ENCODE measurements around the gene RUNX1. TPM values are rescaled to one million over a fixed set of nuclear protein-coding genes. Genes with fewer than 3 reads are reported as not detected.

Gene RUNX1
- polyA plus RNA-seq, 1 experiment: 20.9 TPM

DNA sequence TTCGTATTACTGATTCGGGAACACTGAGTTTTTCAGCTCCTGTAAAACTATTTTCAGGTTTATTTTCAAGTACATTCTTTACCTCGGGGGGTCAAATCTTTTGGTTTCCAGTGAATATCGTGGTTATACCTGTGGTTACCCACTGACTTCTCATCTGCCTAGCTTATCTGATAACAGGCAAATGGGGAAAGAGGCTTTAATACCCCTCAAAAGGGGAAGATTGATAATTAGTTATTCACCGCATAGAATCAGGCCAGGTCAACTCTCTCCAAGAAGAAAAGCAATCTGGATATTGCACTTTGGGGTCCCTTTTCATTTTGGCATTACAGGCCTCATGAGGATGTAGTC, 23.0 kb downstream of the RUNX1 start:
- CTCF ChIA-PET: no interaction called here

DNA sequence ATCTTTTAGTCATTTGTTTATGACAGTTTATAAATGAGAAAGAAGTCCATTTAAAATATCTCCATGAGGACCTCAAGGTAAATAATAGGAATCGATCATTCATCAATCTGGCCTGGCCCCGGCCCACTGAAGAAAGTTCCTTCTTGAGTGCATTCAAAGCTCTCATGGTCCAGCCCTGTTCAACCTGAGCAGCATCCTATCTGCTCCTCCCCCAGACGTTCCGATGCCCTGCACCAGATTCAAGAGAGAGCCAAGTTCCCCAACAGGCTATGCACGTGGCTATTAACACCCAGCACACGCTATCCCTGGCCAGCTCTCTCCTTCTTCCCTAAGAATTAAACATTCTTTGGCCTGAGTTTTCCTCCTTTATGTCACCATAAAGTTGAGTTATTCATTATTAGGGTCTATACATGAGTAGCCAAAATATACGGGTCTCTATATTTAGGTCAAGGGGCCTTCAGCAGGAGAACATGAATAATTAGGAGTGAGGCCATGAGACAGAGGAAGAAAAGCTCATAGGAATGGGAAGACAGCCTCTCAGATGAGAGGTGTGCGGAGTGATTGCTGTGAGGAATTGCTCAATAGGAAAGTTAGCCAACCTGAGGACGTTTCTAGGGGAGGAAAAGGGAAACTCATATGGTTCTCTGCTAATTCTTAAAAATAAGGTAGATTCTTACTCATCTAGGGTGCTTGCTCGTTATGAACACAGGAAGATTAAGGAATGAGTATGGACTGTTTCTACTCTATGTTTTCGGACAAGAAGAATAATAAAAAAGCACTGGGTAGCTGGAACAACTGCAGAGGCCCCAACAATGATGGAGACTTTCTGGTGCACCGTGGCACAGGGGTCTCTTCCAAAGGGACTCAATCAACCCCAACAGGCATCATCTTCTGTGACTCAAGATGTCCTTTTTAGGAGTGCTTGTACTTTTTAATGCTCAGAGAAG, 23.6 kb downstream of the RUNX1 start:
- H3K9me3 ChIP-seq (ENCODE audit: control insufficient read depth, insufficient read depth, low read length): no peaks in the 10 kb centered on the region; the same call in 1 of the 2 replicates
- H3K27me3 ChIP-seq (ENCODE audit: control insufficient read depth, insufficient read depth, low read length): no peaks in the 10 kb centered on the region
- no peak overlapping the region for H3K27ac ChIP-seq (ENCODE audit: low read depth, low read length)
- TF ChIP-seq, protein P1, sequence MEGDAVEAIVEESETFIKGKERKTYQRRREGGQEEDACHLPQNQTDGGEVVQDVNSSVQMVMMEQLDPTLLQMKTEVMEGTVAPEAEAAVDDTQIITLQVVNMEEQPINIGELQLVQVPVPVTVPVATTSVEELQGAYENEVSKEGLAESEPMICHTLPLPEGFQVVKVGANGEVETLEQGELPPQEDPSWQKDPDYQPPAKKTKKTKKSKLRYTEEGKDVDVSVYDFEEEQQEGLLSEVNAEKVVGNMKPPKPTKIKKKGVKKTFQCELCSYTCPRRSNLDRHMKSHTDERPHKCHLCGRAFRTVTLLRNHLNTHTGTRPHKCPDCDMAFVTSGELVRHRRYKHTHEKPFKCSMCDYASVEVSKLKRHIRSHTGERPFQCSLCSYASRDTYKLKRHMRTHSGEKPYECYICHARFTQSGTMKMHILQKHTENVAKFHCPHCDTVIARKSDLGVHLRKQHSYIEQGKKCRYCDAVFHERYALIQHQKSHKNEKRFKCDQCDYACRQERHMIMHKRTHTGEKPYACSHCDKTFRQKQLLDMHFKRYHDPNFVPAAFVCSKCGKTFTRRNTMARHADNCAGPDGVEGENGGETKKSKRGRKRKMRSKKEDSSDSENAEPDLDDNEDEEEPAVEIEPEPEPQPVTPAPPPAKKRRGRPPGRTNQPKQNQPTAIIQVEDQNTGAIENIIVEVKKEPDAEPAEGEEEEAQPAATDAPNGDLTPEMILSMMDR (IDR thresholded peaks at IDR 0.05; ENCODE audit: low read depth, low read length): no peak
- CTCF ChIA-PET: no interaction called here
- no peak overlapping the region for H3K4me3 ChIP-seq (ENCODE audit: low read depth, low read length)
- no peak for DNase-seq (ENCODE audit: low read depth, low spot score)
- POLR2A ChIA-PET: interaction anchor here (0.6 kb wide), 1 partner anchor 22 kb away, joined by 5 read pairs; no protein-coding TSS in a partner anchor

More for the DNA sequence above, 23.0 kb downstream of the RUNX1 start:
- Histone ChIP-seq H3K4me3 (ENCODE audit: low read depth, low read length) (no peak overlapping the region), H3K9me3 (ENCODE audit: control insufficient read depth, insufficient read depth, low read length) (no peaks in the 10 kb centered on the region; the same call in 1 of the 2 replicates), H3K27me3 (ENCODE audit: control insufficient read depth, insufficient read depth, low read length) (no peaks in the 10 kb centered on the region), H3K27ac (ENCODE audit: low read depth, low read length) (no peak overlapping the region)
- DNase-seq (ENCODE audit: low read depth, low spot score): no peak
- POLR2A ChIA-PET: no interaction called here
- TF ChIP-seq, protein P1 (IDR thresholded peaks at IDR 0.05; ENCODE audit: low read depth, low read length): no peak

DNA sequence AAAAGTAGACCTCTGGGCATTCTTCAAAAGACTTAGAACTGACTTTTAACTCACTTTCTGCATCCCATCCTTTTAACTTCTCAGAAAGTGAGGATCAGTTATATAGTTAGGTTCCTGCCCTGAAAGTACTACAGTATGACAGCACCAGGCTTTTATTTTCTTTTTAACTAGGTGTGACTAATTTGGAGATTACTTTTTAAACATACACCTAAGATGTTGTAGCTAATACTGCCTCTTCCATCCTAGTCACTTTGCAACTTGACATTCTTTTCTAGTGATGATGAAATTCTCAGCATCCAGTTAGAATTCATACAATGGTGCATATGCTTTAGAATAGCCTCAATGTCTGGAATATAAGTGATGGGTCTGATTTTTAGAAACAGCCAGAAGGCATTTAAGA, 24.6 kb downstream of the RUNX1 start:
- ChIA-PET CTCF (no interaction called here), POLR2A (no interaction called here)
- Histone ChIP-seq H3K4me3 (ENCODE audit: low read depth, low read length) (no peak overlapping the region), H3K27me3 (ENCODE audit: control insufficient read depth, insufficient read depth, low read length) (no peaks in the 10 kb centered on the region), H3K9me3 (ENCODE audit: control insufficient read depth, insufficient read depth, low read length) (no peaks in the 10 kb centered on the region; the same call in 1 of the 2 replicates), H3K27ac (ENCODE audit: low read depth, low read length) (no peak overlapping the region)
- TF ChIP-seq, protein P1 (IDR thresholded peaks at IDR 0.05; ENCODE audit: low read depth, low read length): no peak
- no peak for DNase-seq (ENCODE audit: low read depth, low spot score)

DNA sequence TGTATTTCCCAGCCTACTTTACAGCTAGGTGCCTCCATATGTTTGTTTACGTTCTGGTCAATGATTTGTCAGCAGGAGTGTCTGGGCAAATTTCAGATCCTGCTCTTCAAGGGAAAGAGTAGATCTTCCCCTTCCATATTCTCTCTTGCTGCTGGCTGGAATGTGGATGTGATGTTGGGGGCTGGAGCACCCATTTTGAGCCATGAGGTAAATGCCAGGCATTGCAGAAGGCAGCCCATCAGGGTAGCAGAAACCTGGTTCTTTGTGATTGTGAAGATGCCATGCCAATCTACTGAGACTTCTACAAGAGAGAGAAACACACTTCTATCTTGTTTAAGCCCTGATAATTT, 25.1 kb downstream of the RUNX1 start:
- H3K27ac ChIP-seq (ENCODE audit: low read depth, low read length): no peak overlapping the region
- ChIA-PET POLR2A (no interaction called here), CTCF (no interaction called here)
- no peak overlapping the region for H3K4me3 ChIP-seq (ENCODE audit: low read depth, low read length)
- no peaks in the 10 kb centered on the region for H3K27me3 ChIP-seq (ENCODE audit: control insufficient read depth, insufficient read depth, low read length)
- TF ChIP-seq, protein P1 (IDR thresholded peaks at IDR 0.05; ENCODE audit: low read depth, low read length): no peak
- H3K9me3 ChIP-seq (ENCODE audit: control insufficient read depth, insufficient read depth, low read length): no peaks in the 10 kb centered on the region; the same call in 1 of the 2 replicates
- DNase-seq (ENCODE audit: low read depth, low spot score): no peak

DNA sequence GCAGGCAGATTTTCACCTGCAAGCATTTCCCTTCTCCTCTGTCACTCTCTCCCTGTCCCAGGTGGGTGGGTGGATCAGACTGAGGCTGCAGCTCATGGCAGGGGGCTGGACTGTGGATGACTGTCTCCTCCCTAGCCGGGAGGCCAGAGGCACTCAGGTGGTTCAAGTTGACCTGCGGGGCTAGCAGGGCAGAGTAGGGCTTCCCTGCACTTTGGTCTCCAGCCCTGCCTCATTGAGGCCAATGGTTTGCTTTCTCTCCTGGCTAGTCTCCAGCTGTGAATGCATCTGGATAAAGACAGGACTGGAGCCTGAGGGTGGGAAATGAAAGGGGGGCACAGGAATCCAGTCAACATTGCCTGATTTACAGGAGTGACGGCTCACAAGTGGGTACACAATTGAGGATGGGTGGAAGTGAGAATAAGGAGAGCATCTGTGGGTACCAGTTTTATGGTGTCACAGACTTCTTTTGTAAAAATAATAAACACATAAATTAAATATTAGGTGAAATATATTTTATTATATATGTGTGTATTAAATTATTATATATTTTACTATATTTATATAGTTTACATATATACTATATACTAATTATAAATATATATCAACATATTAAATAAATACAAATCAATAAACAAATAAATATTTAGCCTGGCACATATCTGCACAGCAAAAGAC, 25.6 kb downstream of the RUNX1 start:
- no peak overlapping the region for H3K27ac ChIP-seq (ENCODE audit: low read depth, low read length)
- H3K27me3 ChIP-seq (ENCODE audit: control insufficient read depth, insufficient read depth, low read length): no peaks in the 10 kb centered on the region
- no peaks in the 10 kb centered on the region; the same call in 1 of the 2 replicates for H3K9me3 ChIP-seq (ENCODE audit: control insufficient read depth, insufficient read depth, low read length)
- DNase-seq (ENCODE audit: low read depth, low spot score): no peak
- H3K4me3 ChIP-seq (ENCODE audit: low read depth, low read length): no peak overlapping the region
- POLR2A ChIA-PET: no interaction called here
- TF ChIP-seq, protein P1 (IDR thresholded peaks at IDR 0.05; ENCODE audit: low read depth, low read length): no peak
- CTCF ChIA-PET: no interaction called here

Measured in AG04450 (cell line).